Measurements from ENCODE around the gene SERF1B.
"Not testable (repeated sequence)": the region's sequence is repeated elsewhere in the genome, so short reads cannot be mapped to it uniquely, and the experiment has no call there.

DNA sequence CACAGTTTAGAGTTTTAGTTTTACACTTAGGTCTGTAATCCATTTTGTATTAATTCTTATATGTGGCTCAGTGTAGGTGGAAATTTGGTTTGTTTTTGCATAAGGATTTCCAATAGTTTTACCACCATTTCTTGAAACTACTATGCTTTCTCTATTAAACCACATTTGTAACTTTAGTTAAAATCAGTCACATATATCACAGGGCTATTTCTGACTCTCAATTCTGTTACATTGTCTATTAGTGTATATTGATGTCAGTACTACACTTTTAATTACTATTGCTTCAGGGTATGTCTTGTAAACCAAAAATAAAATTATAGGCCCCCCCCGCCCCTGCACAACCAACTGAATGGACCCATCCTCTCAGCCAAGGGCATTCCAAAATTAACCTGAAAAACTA lies 32.1 kb downstream of the SERF1B start:
- TF ChIP-seq, protein P1, sequence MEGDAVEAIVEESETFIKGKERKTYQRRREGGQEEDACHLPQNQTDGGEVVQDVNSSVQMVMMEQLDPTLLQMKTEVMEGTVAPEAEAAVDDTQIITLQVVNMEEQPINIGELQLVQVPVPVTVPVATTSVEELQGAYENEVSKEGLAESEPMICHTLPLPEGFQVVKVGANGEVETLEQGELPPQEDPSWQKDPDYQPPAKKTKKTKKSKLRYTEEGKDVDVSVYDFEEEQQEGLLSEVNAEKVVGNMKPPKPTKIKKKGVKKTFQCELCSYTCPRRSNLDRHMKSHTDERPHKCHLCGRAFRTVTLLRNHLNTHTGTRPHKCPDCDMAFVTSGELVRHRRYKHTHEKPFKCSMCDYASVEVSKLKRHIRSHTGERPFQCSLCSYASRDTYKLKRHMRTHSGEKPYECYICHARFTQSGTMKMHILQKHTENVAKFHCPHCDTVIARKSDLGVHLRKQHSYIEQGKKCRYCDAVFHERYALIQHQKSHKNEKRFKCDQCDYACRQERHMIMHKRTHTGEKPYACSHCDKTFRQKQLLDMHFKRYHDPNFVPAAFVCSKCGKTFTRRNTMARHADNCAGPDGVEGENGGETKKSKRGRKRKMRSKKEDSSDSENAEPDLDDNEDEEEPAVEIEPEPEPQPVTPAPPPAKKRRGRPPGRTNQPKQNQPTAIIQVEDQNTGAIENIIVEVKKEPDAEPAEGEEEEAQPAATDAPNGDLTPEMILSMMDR (IDR thresholded peaks at IDR 0.05), result not testable (repeated sequence)
- TF ChIP-seq TCF7L2 (IDR thresholded peaks at IDR 0.05; ENCODE audit: low read depth, low read length), result not testable (repeated sequence)

Measured in Panc1 (cell line).